H9 (cell line): Measurements from ENCODE around the gene ZC3H18. TPM values are rescaled to one million over a fixed set of nuclear protein-coding genes. Genes with fewer than 3 reads are reported as not detected.

Source experiments
- DNase-seq: peaks from one replicate; pipeline ENCODE4 v3.0.0-alpha.2; 2017
- H2AFZ ChIP-seq: one replicate; pipeline ENCODE4 v1.6.1; 2013; ENCODE audit warnings: mild to moderate bottlenecking, low read length, control low read depth, moderate library complexity
- H2AK5ac ChIP-seq: 2 replicates; pipeline ENCODE4 v1.6.1; 2013; ENCODE audit warnings: low read length, control low read depth, mixed read lengths; ENCODE audit not compliant: insufficient read length
- H2BK120ac ChIP-seq: one replicate; pipeline ENCODE4 v1.6.1; 2013; ENCODE audit warnings: low read depth, mild to moderate bottlenecking, low read length, control low read depth, inconsistent platforms; ENCODE audit not compliant: poor library complexity, severe bottlenecking
- H2BK12ac ChIP-seq: 2 replicates; pipeline ENCODE4 v1.6.1; 2013; ENCODE audit warnings: low read length, control low read depth, mixed read lengths, low read depth; ENCODE audit not compliant: insufficient read length
- H2BK15ac ChIP-seq: 2 replicates; pipeline ENCODE4 v1.6.1; 2013; ENCODE audit warnings: low read depth, low read length, control low read depth
- H2BK20ac ChIP-seq: one replicate; pipeline ENCODE4 v1.6.1; 2013; ENCODE audit warnings: low read depth, mild to moderate bottlenecking, low read length, control low read depth, inconsistent platforms; ENCODE audit not compliant: poor library complexity, severe bottlenecking
- H2BK5ac ChIP-seq: 2 replicates; pipeline ENCODE4 v1.6.1; 2013; ENCODE audit warnings: low read length, control low read depth, mixed read lengths; ENCODE audit not compliant: insufficient read length
- H3K14ac ChIP-seq: 2 replicates; pipeline ENCODE4 v1.6.1; 2013; ENCODE audit warnings: low read length, control low read depth; ENCODE audit not compliant: insufficient read depth
- H3K18ac ChIP-seq: 2 replicates; pipeline ENCODE4 v1.6.1; 2013; ENCODE audit warnings: low read depth, mild to moderate bottlenecking, mixed read lengths, low read length, control low read depth; ENCODE audit not compliant: insufficient read length
- H3K23ac ChIP-seq: 2 replicates; pipeline ENCODE4 v1.6.1; 2013; ENCODE audit warnings: low read length, control low read depth, mixed read lengths, low read depth; ENCODE audit not compliant: insufficient read length
- H3K23me2 ChIP-seq: 2 replicates; pipeline ENCODE4 v1.6.1; 2013; ENCODE audit warnings: low read depth, mild to moderate bottlenecking, mixed read lengths, low read length, control low read depth; ENCODE audit not compliant: insufficient read length, poor library complexity, severe bottlenecking
- H3K27ac ChIP-seq: 2 replicates; pipeline ENCODE4 v1.5.1; 2013; ENCODE audit warnings: low read length, control low read depth, mixed read lengths, low read depth; ENCODE audit not compliant: insufficient read length
- H3K27me3 ChIP-seq: 2 replicates; pipeline ENCODE4 v1.6.1; 2013; ENCODE audit warnings: low read length, control low read depth, inconsistent platforms; ENCODE audit not compliant: insufficient read depth
- H3K4ac ChIP-seq: 2 replicates; pipeline ENCODE4 v1.6.1; 2013; ENCODE audit warnings: low read depth, mild to moderate bottlenecking, control low read depth, inconsistent platforms, low read length, moderate library complexity
- H3K4me1 ChIP-seq: 2 replicates; pipeline ENCODE4 v1.6.1; 2013; ENCODE audit warnings: low read length, control low read depth, inconsistent platforms; ENCODE audit not compliant: insufficient read depth
- H3K4me2 ChIP-seq: 2 replicates; pipeline ENCODE4 v1.6.1; 2013; ENCODE audit warnings: low read length, control low read depth, mixed read lengths; ENCODE audit not compliant: insufficient read length, insufficient read depth
- H3K56ac ChIP-seq: 2 replicates; pipeline ENCODE4 v1.6.1; 2013; ENCODE audit warnings: low read depth, mild to moderate bottlenecking, mixed read lengths, low read length, control low read depth; ENCODE audit not compliant: insufficient read length
- H3K79me1 ChIP-seq: 2 replicates; pipeline ENCODE4 v1.6.1; 2013; ENCODE audit warnings: low read depth, mild to moderate bottlenecking, moderate library complexity, low read length, control low read depth, inconsistent platforms; ENCODE audit not compliant: insufficient read depth, poor library complexity, severe bottlenecking
- H3K79me2 ChIP-seq: 2 replicates; pipeline ENCODE4 v1.6.1; 2013; ENCODE audit warnings: low read length, control low read depth, inconsistent platforms; ENCODE audit not compliant: insufficient read depth
- H3K9ac ChIP-seq: 2 replicates; pipeline ENCODE4 v1.6.1; 2013; ENCODE audit warnings: low read length, control low read depth, mixed read lengths; ENCODE audit not compliant: insufficient read length; ENCODE audit errors: extremely low read depth
- H3K9me3 ChIP-seq: one replicate; pipeline ENCODE4 v1.6.1; 2013; ENCODE audit warnings: low read depth, low read length, inconsistent platforms; ENCODE audit not compliant: control insufficient read depth
- H3T11ph ChIP-seq: one replicate; pipeline ENCODE4 v1.6.1; 2013; ENCODE audit warnings: mild to moderate bottlenecking, low read length, control low read depth, inconsistent platforms
- H4K20me1 ChIP-seq: one replicate; pipeline ENCODE4 v1.6.1; 2013; ENCODE audit not compliant: control insufficient read depth, insufficient read length, insufficient read depth
- H4K5ac ChIP-seq: 2 replicates; pipeline ENCODE4 v1.6.1; 2013; ENCODE audit warnings: low read depth, mild to moderate bottlenecking, mixed read lengths, low read length, control low read depth; ENCODE audit not compliant: insufficient read length
- H4K8ac ChIP-seq: replicated peaks from 2 replicates; pipeline ENCODE4 v1.6.1; 2013; ENCODE audit warnings: low read length, control low read depth, mixed read lengths, low read depth; ENCODE audit not compliant: insufficient read length
- H4K91ac ChIP-seq: 2 replicates; pipeline ENCODE4 v1.6.1; 2013; ENCODE audit warnings: low read depth, mild to moderate bottlenecking, moderate library complexity, mixed read lengths, low read length, control low read depth; ENCODE audit not compliant: insufficient read length
- H3K27ac Mint-ChIP-seq, 3 experiments: 2 replicates in 2 of 3; 3 replicates in 1 of 3; pipeline ENCODE4 v1.8.0; 2020 to 2021; ENCODE audit warnings: mixed read lengths in 3 of 3, mild to moderate bottlenecking in 1 of 3, moderate library complexity in 1 of 3
- H3K27me3 Mint-ChIP-seq: 2 replicates; pipeline ENCODE4 v1.8.0; 2021; ENCODE audit warnings: low read depth, mild to moderate bottlenecking, moderate library complexity, mixed read lengths
- H3K36me3 Mint-ChIP-seq, 3 experiments: 2 replicates in 2 of 3; 3 replicates in 1 of 3; pipeline ENCODE4 v1.8.0; 2020 to 2021; ENCODE audit warnings: low read depth in 3 of 3, mixed read lengths in 3 of 3; ENCODE audit not compliant: insufficient read depth in 1 of 3
- H3K4me1 Mint-ChIP-seq, 2 experiments: 2 replicates each; pipeline ENCODE4 v1.8.0; 2020; ENCODE audit warnings: mixed read lengths in 2 of 2
- H3K4me3 Mint-ChIP-seq, 2 experiments: 2 replicates in 1 of 2; 3 replicates in 1 of 2; pipeline ENCODE4 v1.8.0; 2020 to 2021; ENCODE audit warnings: mild to moderate bottlenecking in 2 of 2, mixed read lengths in 2 of 2, moderate library complexity in 1 of 2
- H3K9me3 Mint-ChIP-seq, 2 experiments: 2 replicates in 1 of 2; 3 replicates in 1 of 2; pipeline ENCODE4 v1.8.0; 2020; ENCODE audit warnings: mild to moderate bottlenecking in 2 of 2, mixed read lengths in 2 of 2, moderate library complexity in 1 of 2
- CTCF ChIP-seq: fragments of 200-600 bp; sonication (generic); conservative IDR thresholded peaks from 3 replicates; pipeline ENCODE4 v1.8.0; 2021; ENCODE audit warnings: antibody characterized with exemption, mild to moderate bottlenecking
- WGBS: extraction: QIAGEN DNeasy Blood & Tissue Kit; methylation state at CpG from one replicate; pipeline ENCODE4 v1.1.7; 2013; ENCODE audit warnings: missing lambda C conversion rate, low lambda C conversion rate, mixed read lengths; ENCODE audit not compliant: insufficient read length; ENCODE audit errors: extremely low coverage; 5-methylcytosine and 5-hydroxymethylcytosine counted together
- total RNA-seq: library from RNA; stranded (reverse); gene quantifications from 2 replicates; pipeline ENCODE4 v1.2.1, GENCODE V29; 2021

ZC3H18 gene
- total RNA-seq, 1 experiment from 2014 or later: 69.7 TPM

GRCh38 chr16:88591577-88592021 lies 21.4 kb downstream of the ZC3H18 start:
- H2BK12ac ChIP-seq: no peak overlapping the region
- no peak overlapping the region for H2BK15ac ChIP-seq
- H4K20me1 ChIP-seq: peaks cover 3% of the 10 kb centered on the region
- H2AK5ac ChIP-seq: no peak overlapping the region
- H4K5ac ChIP-seq: no peak overlapping the region
- no peak overlapping the region for H2BK5ac ChIP-seq
- no peak overlapping the region for H3K4me2 ChIP-seq
- H3K4ac ChIP-seq: no peak overlapping the region
- H3K36me3 Mint-ChIP-seq: peaks cover 33 to 65% (median 62%) of the 10 kb centered on the region in 3 experiments; a peak in 6 of 7 replicates
- no peak overlapping the region for H2BK20ac ChIP-seq
- H3K79me2 ChIP-seq: peaks cover 2% of the 10 kb centered on the region
- no peak overlapping the region for H3K4me3 Mint-ChIP-seq
- H4K91ac ChIP-seq: no peak overlapping the region
- H3K9me3 Mint-ChIP-seq: no peaks in the 10 kb centered on the region
- H3K18ac ChIP-seq: no peak overlapping the region
- no peak overlapping the region for H2BK120ac ChIP-seq
- H3K27me3 Mint-ChIP-seq: no peaks in the 10 kb centered on the region
- no peak overlapping the region for H3T11ph ChIP-seq
- no peaks in the 10 kb centered on the region for H3K4me1 Mint-ChIP-seq
- H3K23me2 ChIP-seq: no peaks in the 10 kb centered on the region
- H3K4me1 ChIP-seq: no peaks in the 10 kb centered on the region
- no peak overlapping the region for H4K8ac ChIP-seq
- no CpG with 5 or more reads among the region's 10 CpGs for WGBS
- H3K56ac ChIP-seq: no peak overlapping the region
- no peaks in the 10 kb centered on the region for H3K9me3 ChIP-seq
- no peak overlapping the region for H3K9ac ChIP-seq
- 0 out of 7 replicates have a peak overlapping the region, but pooled peaks of 2 of the 3 experiments have one; percentile 4 to 65 for H3K27ac Mint-ChIP-seq
- H3K23ac ChIP-seq: no peak overlapping the region
- no peaks in the 10 kb centered on the region for H3K79me1 ChIP-seq
- no peak overlapping the region for H3K14ac ChIP-seq
- no peak for DNase-seq
- no peaks in the 10 kb centered on the region for H3K27me3 ChIP-seq
- H3K27ac ChIP-seq: no peak overlapping the region
- H2AFZ ChIP-seq: no peak overlapping the region
- TF ChIP-seq CTCF: no peak
